Measurements from ENCODE around the gene EXOC4.

GRCh38 chr7:133609806-133610205 is 356.9 kb downstream of the EXOC4 start:
- no peak for TF ChIP-seq POLR2A (IDR thresholded peaks at IDR 0.05)
- TF ChIP-seq CTCF (IDR thresholded peaks at IDR 0.05), result no peak
- TF ChIP-seq EP300 (IDR thresholded peaks at IDR 0.05), result no peak

Data from sigmoid colon (tissue), 4 donors.